ENCODE results near the gene MEX3D. TPM values are rescaled to one million over a fixed set of nuclear protein-coding genes. Genes with fewer than 3 reads are reported as not detected.

Gene MEX3D
- total and polyA plus RNA-seq, 2 experiments from 2014 or later: 6.6 to 38.7 TPM

DNA sequence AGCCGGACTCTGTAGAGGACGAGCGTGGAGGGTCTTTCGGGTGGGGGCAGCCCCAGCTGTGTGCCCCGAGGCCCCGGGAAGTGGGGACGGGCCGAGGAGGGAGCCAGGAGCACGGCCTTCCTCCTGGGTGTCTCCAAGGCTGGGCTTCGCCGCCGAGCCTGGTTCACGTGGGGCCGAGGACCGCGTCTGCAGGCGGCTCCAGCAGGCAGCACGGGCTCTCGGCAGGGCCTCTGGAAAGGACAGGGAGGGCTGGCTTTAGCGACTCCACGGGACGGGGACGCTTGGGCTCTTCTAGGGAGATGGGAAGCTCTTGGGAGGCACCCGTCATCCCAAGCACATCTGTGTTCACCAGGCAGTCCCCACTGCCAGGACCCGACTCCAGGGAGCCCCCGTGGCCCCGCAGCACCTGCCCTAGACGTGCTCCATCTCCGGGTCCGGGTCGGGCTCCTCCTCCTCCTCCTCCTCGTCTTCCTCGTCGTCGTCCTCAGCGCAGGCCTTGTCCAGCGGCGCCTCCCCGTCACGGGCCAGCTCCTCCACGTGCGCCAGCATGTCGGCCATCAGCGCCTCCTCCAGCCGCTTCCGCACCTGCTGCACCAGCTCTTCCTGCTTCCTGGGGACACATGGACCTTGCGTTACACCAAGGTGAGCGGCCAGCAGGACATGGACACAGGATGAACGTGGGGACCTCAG, 9.9 kb upstream of the MEX3D start:
- no peaks in the 10 kb centered on the region for H3K27me3 ChIP-seq
- no peak overlapping the region for H2AFZ ChIP-seq
- H3K27ac ChIP-seq: no peak overlapping the region
- no peak for DNase-seq (ENCODE audit: low spot score)
- H3K4me1 ChIP-seq (ENCODE audit: insufficient read depth): no peaks in the 10 kb centered on the region
- H3K79me2 ChIP-seq: peaks cover 7% of the 10 kb centered on the region
- H3K4me3 ChIP-seq: no peak overlapping the region
- H3K4me2 ChIP-seq: no peak overlapping the region
- H3K9me3 ChIP-seq (ENCODE audit: low read depth): no peaks in the 10 kb centered on the region
- WGBS (ENCODE audit: low lambda C conversion rate, missing lambda C conversion rate): 96% methylated on average over 45 of the region's 49 CpGs
- peaks cover 4% of the 10 kb centered on the region for H4K20me1 ChIP-seq (ENCODE audit: insufficient read depth, poor library complexity, severe bottlenecking)
- TF ChIP-seq EZH2phosphoT487 (IDR thresholded peaks at IDR 0.05; ENCODE audit: low read depth, severe bottlenecking, unreplicated experiment): no peak
- no peak for TF ChIP-seq EZH2 (IDR thresholded peaks at IDR 0.05; ENCODE audit: borderline replicate concordance)
- no peak for TF ChIP-seq CTCF (IDR thresholded peaks at IDR 0.05; ENCODE audit: poor library complexity)
- H3K36me3 ChIP-seq (replicated peaks; ENCODE audit: insufficient read depth, low read depth): no peaks in the 10 kb centered on the region
- no peaks in the 10 kb centered on the region for H3K9me2 ChIP-seq (replicated peaks; ENCODE audit: insufficient read depth)

GRCh38 chr19:1577090-1577928, 9.2 kb upstream of the MEX3D start:
- H3K9me3 ChIP-seq (ENCODE audit: low read depth): no peaks in the 10 kb centered on the region
- no peaks in the 10 kb centered on the region for H3K79me2 ChIP-seq
- DNase-seq (ENCODE audit: low spot score): no peak
- no peak overlapping the region for H3K27ac ChIP-seq
- no peaks in the 10 kb centered on the region for H3K36me3 ChIP-seq (replicated peaks; ENCODE audit: insufficient read depth, low read depth)
- peaks cover 4% of the 10 kb centered on the region for H4K20me1 ChIP-seq (ENCODE audit: insufficient read depth, poor library complexity, severe bottlenecking)
- H3K4me2 ChIP-seq: no peak overlapping the region
- H3K4me3 ChIP-seq: no peak overlapping the region
- no peaks in the 10 kb centered on the region for H3K27me3 ChIP-seq
- 96% methylated on average over 41 of the region's 41 CpGs for WGBS (ENCODE audit: low lambda C conversion rate, missing lambda C conversion rate)
- TF ChIP-seq EZH2 (IDR thresholded peaks at IDR 0.05; ENCODE audit: borderline replicate concordance) (no peak), EZH2phosphoT487 (IDR thresholded peaks at IDR 0.05; ENCODE audit: low read depth, severe bottlenecking, unreplicated experiment) (no peak), CTCF (IDR thresholded peaks at IDR 0.05; ENCODE audit: poor library complexity) (no peak)
- no peaks in the 10 kb centered on the region for H3K4me1 ChIP-seq (ENCODE audit: insufficient read depth)
- no peak overlapping the region for H2AFZ ChIP-seq
- no peaks in the 10 kb centered on the region for H3K9me2 ChIP-seq (replicated peaks; ENCODE audit: insufficient read depth)

DNA sequence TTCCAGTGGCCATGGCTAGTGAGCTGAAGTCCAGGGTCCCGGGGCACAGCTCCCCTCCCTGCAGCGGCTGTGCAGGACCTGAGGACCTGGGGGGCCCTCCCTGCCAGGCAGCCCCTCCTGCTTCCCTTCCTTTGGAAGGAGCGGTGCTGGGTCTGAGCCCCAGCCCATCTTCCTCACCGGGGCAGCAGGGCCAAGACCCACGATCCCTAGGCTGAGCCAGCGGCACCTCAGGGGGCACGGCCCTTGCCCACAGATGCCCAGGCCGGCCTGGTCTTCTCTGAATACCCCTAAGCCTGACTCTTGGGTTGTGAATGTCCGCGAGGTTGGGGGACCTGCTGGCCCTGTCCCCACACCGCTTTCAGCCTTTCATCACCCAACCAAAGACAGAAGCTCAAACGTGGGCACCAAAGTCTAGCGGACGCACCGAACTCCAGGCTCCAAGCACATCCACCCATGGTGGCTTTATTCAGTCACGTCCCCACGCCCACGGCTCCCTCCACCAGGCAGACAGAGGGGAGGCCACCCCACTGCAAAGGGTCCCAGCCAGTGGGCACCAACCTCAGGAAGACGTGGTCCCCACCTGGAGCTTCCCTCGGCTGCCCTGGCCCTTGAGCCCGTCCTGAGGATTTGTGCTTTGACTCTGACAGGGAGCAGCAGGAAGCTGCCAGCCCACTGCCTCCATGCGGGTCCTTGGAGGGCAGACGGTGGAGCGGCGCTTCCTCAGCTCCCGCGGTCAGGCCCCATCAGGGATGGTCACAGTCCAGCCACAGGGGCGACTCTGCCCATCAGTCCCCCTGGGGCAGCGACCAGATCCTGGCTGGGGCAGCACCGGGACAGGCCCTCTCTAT, 8.3 kb upstream of the MEX3D start:
- no peak for TF ChIP-seq EZH2 (IDR thresholded peaks at IDR 0.05; ENCODE audit: borderline replicate concordance)
- TF ChIP-seq CTCF (IDR thresholded peaks at IDR 0.05; ENCODE audit: poor library complexity): no peak
- no peak for TF ChIP-seq EZH2phosphoT487 (IDR thresholded peaks at IDR 0.05; ENCODE audit: low read depth, severe bottlenecking, unreplicated experiment)
- Histone ChIP-seq H3K9me3 (ENCODE audit: low read depth) (no peaks in the 10 kb centered on the region), H2AFZ (no peak overlapping the region), H3K36me3 (replicated peaks; ENCODE audit: insufficient read depth, low read depth) (no peaks in the 10 kb centered on the region), H4K20me1 (ENCODE audit: insufficient read depth, poor library complexity, severe bottlenecking) (no peaks in the 10 kb centered on the region), H3K9me2 (replicated peaks; ENCODE audit: insufficient read depth) (no peaks in the 10 kb centered on the region), H3K4me1 (ENCODE audit: insufficient read depth) (no peaks in the 10 kb centered on the region), H3K27ac (no peak overlapping the region), H3K79me2 (no peaks in the 10 kb centered on the region), H3K4me2 (no peak overlapping the region), H3K27me3 (no peaks in the 10 kb centered on the region), H3K4me3 (no peak overlapping the region)
- DNase-seq (ENCODE audit: low spot score): no peak
- 95% methylated on average over 30 of the region's 30 CpGs for WGBS (ENCODE audit: low lambda C conversion rate, missing lambda C conversion rate)

Data from hepatocyte (in vitro differentiated cells).